ENCODE data around the gene KIF24.

KIF24 gene

GRCh38 chr9:34349324-34349723, 20.3 kb upstream of the KIF24 start:
- Histone ChIP-seq H3K4me3 (replicated peaks; ENCODE audit: low read depth, low read length) (no peak overlapping the region), H3K27me3 (replicated peaks; ENCODE audit: control insufficient read depth, insufficient read depth, low read length) (no peaks in the 10 kb centered on the region), H3K36me3 (ENCODE audit: control insufficient read depth, insufficient read depth, low read length) (peaks cover 1% of the 10 kb centered on the region; the same call in 1 of the 2 replicates)
- no peak for DNase-seq (ENCODE audit: extremely low read depth, insufficient read length)
- no peak for TF ChIP-seq CTCF (IDR thresholded peaks at IDR 0.05; ENCODE audit: insufficient read depth, low read length, poor library complexity, severe bottlenecking)

- no peak for TF ChIP-seq CTCF (IDR thresholded peaks at IDR 0.05; ENCODE audit: insufficient read depth, low read length, poor library complexity, severe bottlenecking)
- Histone ChIP-seq H3K27me3 (replicated peaks; ENCODE audit: control insufficient read depth, insufficient read depth, low read length) (no peaks in the 10 kb centered on the region), H3K36me3 (ENCODE audit: control insufficient read depth, insufficient read depth, low read length) (peaks cover 3% of the 10 kb centered on the region; the same call in 1 of the 2 replicates), H3K4me3 (replicated peaks; ENCODE audit: low read depth, low read length) (no peak overlapping the region)
- no peak for DNase-seq (ENCODE audit: extremely low read depth, insufficient read length)
These were observed 18.7 kb upstream of the KIF24 start for GRCh38 chr9:34347800-34348158.

GRCh38 chr9:34346873-34347799, 18.1 kb upstream of the KIF24 start:
- no peak overlapping the region for H3K4me3 ChIP-seq (replicated peaks; ENCODE audit: low read depth, low read length)
- no peaks in the 10 kb centered on the region for H3K27me3 ChIP-seq (replicated peaks; ENCODE audit: control insufficient read depth, insufficient read depth, low read length)
- TF ChIP-seq CTCF (IDR thresholded peaks at IDR 0.05; ENCODE audit: insufficient read depth, low read length, poor library complexity, severe bottlenecking), result no peak
- DNase-seq (ENCODE audit: extremely low read depth, insufficient read length), result no peak
- peaks cover 3% of the 10 kb centered on the region; the same call in 1 of the 2 replicates for H3K36me3 ChIP-seq (ENCODE audit: control insufficient read depth, insufficient read depth, low read length)

GRCh38 chr9:34343605-34344004, 14.5 kb upstream of the KIF24 start:
- TF ChIP-seq CTCF (IDR thresholded peaks at IDR 0.05; ENCODE audit: insufficient read depth, low read length, poor library complexity, severe bottlenecking), result no peak
- no peak for DNase-seq (ENCODE audit: extremely low read depth, insufficient read length)
- H3K27me3 ChIP-seq (replicated peaks; ENCODE audit: control insufficient read depth, insufficient read depth, low read length), result no peaks in the 10 kb centered on the region
- H3K36me3 ChIP-seq (ENCODE audit: control insufficient read depth, insufficient read depth, low read length), result peaks cover 11% of the 10 kb centered on the region
- H3K4me3 ChIP-seq (replicated peaks; ENCODE audit: low read depth, low read length), result no peak overlapping the region

GRCh38 chr9:34343090-34343489, 14.0 kb upstream of the KIF24 start:
- Histone ChIP-seq H3K4me3 (replicated peaks; ENCODE audit: low read depth, low read length) (no peak overlapping the region), H3K36me3 (ENCODE audit: control insufficient read depth, insufficient read depth, low read length) (peaks cover 12% of the 10 kb centered on the region), H3K27me3 (replicated peaks; ENCODE audit: control insufficient read depth, insufficient read depth, low read length) (no peaks in the 10 kb centered on the region)
- TF ChIP-seq CTCF (IDR thresholded peaks at IDR 0.05; ENCODE audit: insufficient read depth, low read length, poor library complexity, severe bottlenecking), result no peak
- DNase-seq (ENCODE audit: extremely low read depth, insufficient read length), result no peak

All from GM06990 (cell line).